DMS79 (cell line): ENCODE measurements around the gene ELMO1.

Experiments
- DNase-seq: peaks from one replicate; lab custom pipeline; 2025; lab: John Stamatoyannopoulos, UW

The ELMO1 gene, protein sequence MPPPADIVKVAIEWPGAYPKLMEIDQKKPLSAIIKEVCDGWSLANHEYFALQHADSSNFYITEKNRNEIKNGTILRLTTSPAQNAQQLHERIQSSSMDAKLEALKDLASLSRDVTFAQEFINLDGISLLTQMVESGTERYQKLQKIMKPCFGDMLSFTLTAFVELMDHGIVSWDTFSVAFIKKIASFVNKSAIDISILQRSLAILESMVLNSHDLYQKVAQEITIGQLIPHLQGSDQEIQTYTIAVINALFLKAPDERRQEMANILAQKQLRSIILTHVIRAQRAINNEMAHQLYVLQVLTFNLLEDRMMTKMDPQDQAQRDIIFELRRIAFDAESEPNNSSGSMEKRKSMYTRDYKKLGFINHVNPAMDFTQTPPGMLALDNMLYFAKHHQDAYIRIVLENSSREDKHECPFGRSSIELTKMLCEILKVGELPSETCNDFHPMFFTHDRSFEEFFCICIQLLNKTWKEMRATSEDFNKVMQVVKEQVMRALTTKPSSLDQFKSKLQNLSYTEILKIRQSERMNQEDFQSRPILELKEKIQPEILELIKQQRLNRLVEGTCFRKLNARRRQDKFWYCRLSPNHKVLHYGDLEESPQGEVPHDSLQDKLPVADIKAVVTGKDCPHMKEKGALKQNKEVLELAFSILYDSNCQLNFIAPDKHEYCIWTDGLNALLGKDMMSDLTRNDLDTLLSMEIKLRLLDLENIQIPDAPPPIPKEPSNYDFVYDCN

DNA sequence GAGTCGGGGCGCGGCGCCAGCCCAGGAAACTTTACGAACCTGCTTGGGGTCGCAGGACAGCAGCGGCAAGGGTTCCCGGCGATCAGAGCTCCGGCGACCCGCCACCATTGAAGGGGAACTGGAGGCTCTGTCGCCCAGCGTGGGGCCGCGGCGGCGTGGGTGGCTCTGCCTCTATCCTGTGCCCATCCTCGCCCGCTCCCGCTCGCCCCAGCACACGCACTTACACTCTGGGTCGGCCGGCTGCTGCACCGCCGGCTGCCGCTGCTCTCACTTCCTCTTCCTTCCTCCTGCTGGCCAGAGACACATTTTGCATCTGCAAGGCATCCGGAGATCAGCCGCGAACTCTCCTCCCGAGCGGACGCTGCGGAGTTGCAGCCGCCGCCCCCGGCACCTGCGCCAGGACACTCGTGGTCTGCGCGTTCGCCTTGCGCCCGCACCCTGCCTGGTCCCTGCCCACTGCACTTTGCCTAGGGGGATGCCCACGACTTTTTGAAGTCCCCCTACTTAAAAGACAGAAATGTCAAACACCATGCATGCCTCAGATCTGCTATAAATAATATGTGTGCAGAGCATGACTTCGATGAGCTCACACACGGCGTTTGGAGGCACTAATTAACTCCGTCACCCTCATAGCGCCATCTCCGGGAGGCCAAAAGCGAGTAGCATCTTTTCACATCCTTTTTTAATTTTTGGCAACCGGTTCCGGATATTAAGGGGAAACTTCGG is at the start of gene ELMO1:
ELMO1 (minus strand) TSS at position 229 of the 726 bp plus-strand sequence. CDS start 106,174 bp downstream, outside the sequence.
- no peak for DNase-seq

- no peak for DNase-seq
Measured at GRCh38 chr7:37497576-37497975, 48.9 kb upstream of the ELMO1 start.

GRCh38 chr7:37495574-37496184 is 47.0 kb upstream of the ELMO1 start:
- no peak for DNase-seq

- DNase-seq = no peak
Measured at GRCh38 chr7:37494926-37495325, 46.3 kb upstream of the ELMO1 start.

DNA sequence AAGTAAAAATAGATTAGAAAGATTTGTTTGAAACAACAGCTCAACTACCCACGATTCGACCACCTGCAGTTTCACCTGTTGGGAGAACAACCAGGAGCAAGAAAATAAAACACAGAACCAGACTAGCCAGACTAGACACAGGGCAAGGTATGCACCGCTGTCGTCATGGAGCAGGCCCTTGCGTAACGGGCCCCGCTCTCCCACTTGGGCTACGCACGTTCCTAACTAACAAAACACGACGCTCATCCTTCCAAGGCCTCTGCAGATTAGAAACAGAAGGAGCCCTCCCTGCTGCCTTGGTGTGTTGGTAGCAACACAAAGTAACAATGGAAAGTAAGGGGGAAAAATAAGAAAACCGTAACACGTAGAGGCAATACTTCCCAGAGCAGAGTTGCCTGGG is 45.1 kb upstream of the ELMO1 start:
- DNase-seq = no peak

- DNase-seq = no peak
Measured at GRCh38 chr7:37493123-37493522, 44.5 kb upstream of the ELMO1 start.

DNA sequence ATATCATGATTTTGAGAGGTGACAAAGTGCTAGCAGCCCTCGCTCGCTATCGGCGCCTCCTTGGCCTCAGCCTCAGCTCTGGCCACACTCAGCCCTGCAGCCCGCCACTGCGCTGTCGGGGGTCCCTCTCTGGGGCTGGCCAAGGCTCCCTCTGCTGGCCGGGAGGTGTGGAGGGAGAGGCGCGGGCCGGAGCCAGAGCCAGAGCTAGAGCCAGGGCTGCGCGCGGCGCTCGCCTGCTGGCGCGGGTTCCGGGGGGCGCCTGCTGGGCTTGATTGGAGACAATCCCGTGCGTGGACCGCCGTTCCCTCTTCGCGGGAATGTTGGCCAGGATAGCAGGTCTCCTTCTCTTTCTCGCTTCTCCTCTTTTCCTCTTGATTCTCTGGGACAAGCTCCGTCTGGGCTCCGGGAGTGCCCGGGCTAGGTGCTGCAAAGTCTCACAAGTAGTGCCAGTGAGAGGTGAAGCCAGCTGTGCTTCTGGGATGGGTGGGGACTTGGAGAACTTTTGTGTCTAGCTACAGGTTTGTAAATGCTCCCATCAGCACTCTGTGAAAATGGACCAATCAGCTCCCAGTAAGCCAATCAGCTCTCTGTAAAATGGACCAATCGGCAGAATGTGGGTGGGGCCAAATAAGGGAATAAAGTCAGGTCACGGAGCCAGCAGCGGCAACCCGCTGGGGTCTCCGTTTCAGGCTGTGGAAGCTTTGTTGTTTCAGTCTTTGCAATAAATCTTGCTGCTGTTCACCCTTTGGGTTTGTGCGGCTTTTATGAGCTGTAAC is 43.4 kb upstream of the ELMO1 start:
- no peak for DNase-seq

- no peak for DNase-seq
Measured at GRCh38 chr7:37489703-37490102, 41.0 kb upstream of the ELMO1 start.

DNA sequence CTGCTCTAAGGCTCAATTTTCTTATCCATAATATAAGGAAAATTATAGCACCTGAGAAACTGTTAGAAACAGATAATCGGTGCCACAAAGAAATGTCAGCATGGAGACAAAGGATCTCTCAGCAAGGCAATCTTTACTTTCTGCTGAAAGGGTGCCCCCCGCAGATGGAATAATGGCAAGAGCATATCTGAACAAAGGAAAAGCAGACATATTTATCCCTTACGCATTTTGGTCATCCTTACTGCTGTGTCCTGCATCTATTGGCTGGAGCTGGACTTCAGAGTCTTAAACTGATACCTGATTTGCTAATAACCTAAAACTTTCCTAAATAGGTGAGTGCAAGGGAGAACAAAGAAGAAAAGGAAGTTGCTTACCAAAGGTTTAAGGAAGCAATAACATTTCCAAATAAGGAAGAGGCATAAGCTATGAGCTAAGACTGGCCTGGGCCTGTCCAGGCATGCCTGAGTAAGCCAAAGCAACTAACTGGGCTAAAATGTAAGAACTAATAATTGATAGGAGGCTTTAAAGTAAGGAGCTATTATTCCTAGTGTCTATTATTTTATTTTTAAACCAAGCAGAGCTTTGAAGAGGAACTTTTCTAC is 39.6 kb upstream of the ELMO1 start:
- no peak for DNase-seq

DNA sequence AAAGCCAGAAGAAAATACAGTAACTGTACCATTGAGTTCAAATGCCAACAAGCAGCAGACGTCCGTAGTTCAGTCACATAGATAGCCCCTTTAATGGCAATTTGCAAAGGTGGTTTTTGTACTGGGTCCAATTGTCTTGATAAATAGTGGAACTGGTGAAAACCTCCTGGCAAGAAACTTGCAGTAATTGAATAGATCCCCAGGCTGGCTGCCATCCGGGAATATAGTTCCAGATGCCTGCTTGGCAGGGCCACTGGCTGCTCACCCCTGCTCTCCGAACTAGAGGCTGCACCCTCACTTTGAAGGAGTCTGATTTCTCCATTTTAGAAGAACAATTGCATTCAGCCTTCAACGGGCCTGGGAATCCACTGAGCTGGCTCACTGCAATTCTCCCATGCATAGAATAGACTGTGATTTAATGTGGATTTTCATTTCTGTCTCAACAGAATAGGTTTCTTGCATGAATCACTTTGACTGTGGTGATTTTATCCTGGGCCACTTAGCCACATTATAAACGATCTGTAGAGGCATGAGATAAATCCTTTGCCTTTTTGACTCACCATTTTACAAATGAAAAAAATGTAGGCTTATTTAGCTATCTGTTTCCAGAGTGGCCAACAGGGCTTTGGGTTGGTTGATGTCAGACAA is 35.9 kb upstream of the ELMO1 start:
- no peak for DNase-seq

DNA sequence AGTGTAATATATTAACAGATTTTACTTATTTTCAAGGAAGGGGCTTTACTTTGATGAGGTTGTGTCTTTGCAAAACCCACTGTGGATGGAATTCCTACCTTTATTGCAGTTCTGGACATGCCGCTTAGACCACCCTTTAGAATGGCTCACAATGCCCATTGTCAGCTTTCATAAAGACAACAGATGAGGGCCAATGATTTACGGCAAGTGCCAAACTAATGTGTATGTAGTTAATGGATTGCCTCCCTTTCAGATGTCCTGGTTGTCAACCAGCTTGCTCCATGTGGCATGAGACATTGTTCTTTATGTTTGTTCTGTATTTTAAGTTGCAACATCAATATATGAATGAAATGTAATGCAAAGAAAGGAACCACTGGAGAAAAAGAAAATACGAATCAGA is 35.0 kb upstream of the ELMO1 start:
- DNase-seq = no peak

GRCh38 chr7:37482953-37483352 is 34.3 kb upstream of the ELMO1 start:
- no peak for DNase-seq

DNA sequence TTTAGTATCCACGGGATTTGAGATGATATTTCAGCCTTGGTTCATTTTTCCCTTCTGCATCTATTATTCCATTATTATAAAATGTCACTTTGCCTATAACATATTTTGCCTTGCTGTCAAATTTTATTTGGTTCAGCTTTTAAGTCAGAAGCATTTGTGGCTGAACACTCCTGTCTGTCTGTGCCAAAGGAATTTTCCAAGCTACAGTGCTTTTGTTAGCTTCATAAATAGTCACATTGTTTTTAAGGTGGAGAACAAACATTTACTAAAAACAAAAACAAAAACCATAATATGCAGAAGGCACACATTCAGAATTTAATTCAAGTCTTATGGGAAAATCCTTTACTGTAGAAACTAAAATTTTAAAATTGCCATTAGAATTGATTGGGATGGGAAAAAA is 33.8 kb upstream of the ELMO1 start:
- DNase-seq = no peak

- no peak for DNase-seq
Measured at GRCh38 chr7:37481722-37482288, 33.1 kb upstream of the ELMO1 start.

GRCh38 chr7:37481154-37481553 is 32.5 kb upstream of the ELMO1 start:
- DNase-seq = no peak

- no peak for DNase-seq
Measured at GRCh38 chr7:37480041-37481031, 31.7 kb upstream of the ELMO1 start.

GRCh38 chr7:37476881-37477450 is 28.3 kb upstream of the ELMO1 start:
- no peak for DNase-seq

GRCh38 chr7:37476428-37476827 is 27.8 kb upstream of the ELMO1 start:
- no peak for DNase-seq

- DNase-seq = no peak
Measured at GRCh38 chr7:37475646-37476045, 27.0 kb upstream of the ELMO1 start.
